WI38 (cell line): ENCODE data around the gene ARHGEF28.

Experiments used
- H3K4me3 ChIP-seq: 2 replicates; pipeline ENCODE4 v1.5.1; 2011; ENCODE audit warnings: low read depth, mild to moderate bottlenecking, control low read depth, low read length
- TF ChIP-seq, protein P1 (sequence below): IDR thresholded peaks from 2 replicates; pipeline ENCODE4 v1.5.1; 2012; ENCODE audit warnings: low read depth, mild to moderate bottlenecking, control low read depth, low read length

ARHGEF28 gene

DNA sequence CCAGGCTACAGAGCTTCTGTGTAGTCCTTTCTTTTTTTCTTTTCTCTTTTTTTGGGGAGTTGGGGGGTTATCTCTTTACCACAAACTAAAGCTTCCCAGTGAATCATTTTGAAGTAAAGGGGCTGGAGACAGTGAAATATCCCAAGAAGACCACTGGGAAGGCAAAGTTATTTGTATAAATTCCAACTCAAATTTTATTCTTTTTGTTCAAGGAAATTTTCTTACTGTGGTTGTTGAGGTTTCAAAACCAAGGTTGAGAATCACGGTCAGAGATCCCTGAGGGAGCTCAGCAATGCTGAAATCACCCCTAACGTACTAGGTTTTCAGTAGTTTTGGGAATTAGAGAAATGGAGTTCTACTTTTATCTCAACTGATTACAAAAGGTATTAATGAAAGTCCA lies 175.7 kb downstream of the ARHGEF28 start:
- no peak overlapping the region for H3K4me3 ChIP-seq
- TF ChIP-seq, protein P1, sequence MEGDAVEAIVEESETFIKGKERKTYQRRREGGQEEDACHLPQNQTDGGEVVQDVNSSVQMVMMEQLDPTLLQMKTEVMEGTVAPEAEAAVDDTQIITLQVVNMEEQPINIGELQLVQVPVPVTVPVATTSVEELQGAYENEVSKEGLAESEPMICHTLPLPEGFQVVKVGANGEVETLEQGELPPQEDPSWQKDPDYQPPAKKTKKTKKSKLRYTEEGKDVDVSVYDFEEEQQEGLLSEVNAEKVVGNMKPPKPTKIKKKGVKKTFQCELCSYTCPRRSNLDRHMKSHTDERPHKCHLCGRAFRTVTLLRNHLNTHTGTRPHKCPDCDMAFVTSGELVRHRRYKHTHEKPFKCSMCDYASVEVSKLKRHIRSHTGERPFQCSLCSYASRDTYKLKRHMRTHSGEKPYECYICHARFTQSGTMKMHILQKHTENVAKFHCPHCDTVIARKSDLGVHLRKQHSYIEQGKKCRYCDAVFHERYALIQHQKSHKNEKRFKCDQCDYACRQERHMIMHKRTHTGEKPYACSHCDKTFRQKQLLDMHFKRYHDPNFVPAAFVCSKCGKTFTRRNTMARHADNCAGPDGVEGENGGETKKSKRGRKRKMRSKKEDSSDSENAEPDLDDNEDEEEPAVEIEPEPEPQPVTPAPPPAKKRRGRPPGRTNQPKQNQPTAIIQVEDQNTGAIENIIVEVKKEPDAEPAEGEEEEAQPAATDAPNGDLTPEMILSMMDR, result no peak

DNA sequence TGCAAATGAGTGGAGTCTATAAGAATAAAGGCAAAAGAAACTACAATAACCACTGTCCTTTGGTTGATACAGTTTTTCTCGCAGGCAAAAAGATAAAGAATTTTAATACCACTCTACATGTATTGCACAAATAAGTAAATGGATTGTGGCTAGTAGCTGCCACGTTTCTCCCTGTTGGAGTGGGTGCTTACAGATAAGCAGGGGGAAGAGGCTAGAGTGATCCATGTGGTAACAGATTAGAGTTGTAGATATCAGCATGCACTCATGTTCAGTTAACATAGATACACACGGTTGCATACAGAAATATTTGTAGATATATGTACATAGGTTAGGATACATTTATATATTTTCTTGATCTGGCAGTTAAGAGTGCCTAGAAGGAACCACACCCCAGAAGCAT lies 179.5 kb downstream of the ARHGEF28 start:
- TF ChIP-seq, protein P1, result no peak
- no peak overlapping the region for H3K4me3 ChIP-seq

DNA sequence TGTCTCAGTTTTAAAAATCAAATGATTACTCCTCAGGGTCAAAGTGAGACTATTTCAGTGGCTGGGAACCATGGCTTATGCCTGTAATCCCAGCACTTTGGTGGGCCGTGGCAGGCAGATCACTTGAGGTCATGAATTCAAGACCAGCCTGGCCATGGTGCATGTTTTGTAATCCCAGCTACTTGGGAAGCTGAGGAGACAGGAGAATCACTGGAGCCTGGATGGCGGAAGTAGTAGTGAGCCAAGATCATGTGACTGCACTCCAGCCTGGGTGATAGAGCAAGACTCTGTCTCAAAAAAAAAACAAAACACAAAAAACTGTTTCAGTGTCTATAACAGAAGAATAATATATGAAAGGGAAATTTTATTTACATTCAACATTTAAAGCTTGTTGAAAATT lies 182.9 kb downstream of the ARHGEF28 start:
- TF ChIP-seq, protein P1, result no peak
- H3K4me3 ChIP-seq, result no peak overlapping the region

DNA sequence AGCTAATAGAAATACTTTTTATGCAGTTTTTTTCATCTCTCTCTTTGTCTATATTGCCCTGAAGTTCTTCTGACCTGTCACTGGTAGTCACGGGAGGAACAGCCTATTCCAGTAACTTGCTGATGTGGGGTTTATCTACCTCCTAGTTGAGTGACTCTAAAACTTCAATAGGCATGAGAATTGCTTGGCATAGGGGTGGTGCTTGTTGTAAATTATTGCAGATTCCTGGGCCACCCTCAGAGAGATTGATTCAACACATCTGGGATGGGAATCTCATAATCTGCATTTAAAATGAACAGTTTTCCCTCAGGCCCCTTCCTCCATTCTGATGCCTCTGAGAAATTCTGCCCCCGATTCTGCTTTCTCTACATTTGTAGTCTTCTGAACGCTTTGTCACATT lies 184.4 kb downstream of the ARHGEF28 start:
- no peak overlapping the region for H3K4me3 ChIP-seq
- TF ChIP-seq, protein P1, result no peak

DNA sequence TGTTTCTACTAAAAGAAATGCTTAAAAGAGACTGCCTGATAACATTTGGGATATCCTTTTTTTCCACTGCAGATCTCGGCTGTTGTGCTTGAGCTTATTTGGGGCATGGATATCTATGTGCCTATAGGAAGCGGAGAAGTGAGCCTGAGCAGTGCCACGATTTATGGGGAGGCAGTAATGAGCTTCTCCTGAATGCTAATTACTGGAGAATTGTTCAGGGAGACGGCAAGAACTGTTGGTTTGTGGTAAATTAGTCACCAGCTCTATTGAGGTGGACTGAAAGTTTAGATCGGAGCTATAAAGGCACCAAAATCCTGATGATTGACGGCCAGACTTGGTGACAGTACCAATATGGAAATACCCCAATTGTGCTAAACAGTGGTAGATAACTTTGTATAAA lies 186.5 kb downstream of the ARHGEF28 start:
- H3K4me3 ChIP-seq, result no peak overlapping the region
- TF ChIP-seq, protein P1, result no peak

DNA sequence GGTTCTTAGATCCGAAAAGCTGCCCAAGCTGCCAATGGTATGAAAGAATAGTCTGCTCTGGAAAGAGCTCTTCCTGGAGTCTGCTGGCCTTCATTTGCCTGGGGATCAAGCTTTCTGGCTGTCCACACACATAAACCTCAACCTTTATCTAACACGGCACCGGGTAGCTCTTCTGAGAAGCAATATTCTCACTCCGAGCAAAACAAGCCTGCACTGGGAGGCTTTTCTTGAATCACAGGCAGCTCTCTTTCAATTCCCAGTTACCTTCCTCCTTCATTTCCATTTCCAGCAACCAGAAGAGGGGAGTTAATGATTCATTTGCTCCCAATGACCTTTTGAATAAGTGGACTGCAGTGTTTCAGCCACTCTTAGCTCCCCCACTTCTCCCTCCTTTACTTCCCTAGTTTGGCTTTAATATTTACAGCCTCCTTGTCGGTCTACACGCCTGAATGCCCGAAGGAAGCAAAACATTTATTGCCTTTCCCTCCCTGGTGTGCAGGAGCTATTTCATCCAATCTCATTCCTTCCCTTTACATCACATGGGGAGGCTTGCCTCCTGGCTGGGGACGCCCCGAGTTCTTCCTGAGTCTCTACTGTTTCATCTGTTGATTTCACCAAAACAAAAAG lies 187.1 kb downstream of the ARHGEF28 start:
- no peak overlapping the region for H3K4me3 ChIP-seq
- TF ChIP-seq, protein P1, result no peak

DNA sequence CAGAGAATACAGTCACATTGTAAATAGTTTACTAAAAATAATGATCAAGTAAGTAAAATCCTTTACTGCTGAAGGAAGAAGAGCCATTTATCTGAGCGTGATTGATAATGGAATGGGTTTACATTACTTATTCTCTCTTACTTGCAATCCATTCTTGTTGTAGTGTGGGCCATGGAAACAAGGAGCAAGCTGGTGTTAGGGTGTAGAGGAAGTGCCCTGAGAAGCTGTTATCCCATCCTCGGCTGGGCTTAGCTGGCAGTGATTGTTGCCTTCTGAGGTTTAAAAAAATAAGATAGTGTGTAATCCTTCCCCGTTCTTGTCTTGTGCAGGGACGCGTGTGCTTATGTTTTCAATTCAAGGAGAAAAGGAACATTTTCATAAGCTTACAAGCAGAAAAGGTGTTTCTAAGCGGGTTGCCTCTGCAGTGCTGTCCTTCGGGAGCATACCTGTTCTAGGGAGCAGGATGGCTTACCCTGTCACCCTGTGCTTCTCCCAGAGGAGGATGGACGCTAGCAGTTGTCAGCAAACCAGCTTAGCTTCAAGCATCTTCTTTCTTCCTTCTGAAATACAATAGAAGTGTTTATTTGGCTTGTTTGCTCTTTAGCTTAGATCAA lies 188.3 kb downstream of the ARHGEF28 start:
- H3K4me3 ChIP-seq, result no peak overlapping the region
- TF ChIP-seq, protein P1, result no peak
